HG02763 (cell line): ENCODE data around the gene GRIP2.

Source experiments
- ATAC-seq: cut with Tn5 transposase; IDR thresholded peaks from one replicate; pipeline ENCODE4 v1.9.1; 2021; ENCODE audit warnings: mild to moderate bottlenecking, moderate library complexity; ENCODE audit not compliant: unreplicated experiment

GRIP2 gene

DNA sequence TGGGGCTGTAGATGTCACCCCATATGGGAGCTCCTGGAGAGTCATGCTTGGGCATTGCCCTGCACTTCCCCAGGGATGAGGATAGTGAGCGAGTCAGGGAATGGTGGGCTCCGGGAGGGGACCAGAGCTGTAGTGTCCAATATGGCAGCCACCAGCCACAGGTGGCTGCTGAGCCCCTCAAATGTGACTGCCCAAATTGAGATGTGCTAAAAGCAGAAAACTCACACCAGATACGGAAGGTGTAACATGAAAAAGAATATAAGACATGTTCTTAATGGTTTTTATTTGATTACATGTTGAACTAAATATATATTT lies 31.7 kb downstream of the GRIP2 start:
- ATAC-seq, result no peak

DNA sequence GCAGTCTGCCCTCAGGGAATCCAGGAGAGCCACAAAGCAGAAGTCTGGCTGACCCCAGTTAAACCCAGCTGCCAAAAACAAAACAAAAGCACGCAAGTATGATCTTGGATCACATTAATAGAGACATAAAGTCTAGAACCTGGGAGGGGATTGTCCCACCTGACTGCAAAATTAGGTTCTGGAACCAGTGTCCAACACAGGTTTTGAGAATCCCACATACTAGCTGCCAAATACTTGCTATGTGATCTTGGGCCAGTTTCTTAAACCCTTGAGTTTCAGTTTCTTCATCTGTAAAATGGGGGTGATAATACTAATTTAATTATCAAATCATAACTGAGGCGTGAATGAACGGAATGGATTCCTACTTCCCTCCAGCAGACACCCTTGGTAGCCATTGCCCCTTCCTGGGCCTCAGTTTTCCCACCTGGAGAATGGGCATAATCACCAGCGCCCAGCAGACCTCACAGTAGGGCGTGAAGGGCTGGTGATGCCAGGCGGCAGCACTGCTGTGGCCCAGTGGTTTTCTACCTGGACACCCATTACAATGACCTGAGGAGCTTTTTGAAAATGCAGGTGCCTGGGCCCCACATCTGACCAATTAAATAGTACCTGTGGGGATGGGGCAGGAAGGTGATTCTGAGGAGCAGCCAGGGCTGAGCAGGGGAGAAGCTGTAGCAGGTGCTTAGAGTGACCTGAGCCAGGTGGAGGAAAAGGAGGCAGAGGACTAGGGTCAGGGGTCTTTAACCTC lies 32.2 kb downstream of the GRIP2 start:
- no peak for ATAC-seq

DNA sequence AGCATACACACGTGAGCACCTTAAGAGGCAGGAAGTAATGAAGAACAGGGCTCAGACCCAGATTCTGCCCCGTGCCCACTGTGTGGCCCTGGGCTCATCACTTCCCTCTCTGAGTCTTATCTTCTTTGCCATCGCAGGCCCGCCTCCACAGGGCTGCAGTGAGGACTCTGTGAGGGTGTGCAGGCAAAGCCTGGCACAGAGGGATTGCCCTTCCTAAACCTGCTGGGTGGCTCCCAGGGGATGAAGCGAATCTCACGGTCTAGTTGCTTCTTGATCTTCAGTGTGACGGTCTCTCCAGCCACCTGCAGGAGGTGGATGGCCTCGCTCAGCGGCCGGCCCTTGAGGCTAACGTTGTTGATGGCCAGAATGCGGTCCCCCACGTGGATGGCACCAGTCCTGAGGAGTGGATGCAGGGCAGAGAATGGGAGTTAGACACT lies 32.8 kb downstream of the GRIP2 start:
- no peak for ATAC-seq

DNA sequence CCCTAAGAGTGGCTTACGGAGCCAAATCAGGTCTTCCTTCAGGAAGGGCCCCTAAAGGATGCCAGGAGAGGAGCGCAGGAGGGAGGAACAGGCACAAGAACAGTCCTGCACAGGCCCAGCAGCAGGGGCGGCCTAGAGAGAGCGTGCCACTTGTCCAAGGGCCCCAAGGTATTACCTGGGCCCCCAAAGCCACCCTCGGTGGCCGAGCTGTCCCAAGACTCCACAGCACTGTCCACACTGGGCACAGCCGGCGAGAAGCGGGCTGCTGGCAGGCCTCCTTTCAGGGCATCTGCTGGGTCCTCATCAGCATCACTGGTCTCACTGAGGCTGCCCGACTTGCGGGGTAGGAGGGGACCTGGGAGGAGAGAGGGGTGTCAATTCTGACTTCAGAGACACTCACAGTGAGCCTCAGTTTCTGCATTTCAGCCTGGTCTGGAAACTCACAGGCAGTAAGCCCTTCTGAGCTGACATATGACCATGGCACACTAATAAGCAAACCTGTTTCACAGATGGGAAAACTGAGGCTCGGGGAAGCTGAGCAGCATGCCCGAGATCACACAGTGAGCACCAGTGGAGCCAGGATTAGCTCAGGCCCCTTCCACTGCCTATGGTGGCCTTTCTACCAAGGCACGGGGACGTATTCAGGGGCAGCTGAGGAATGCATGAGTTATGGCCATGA lies 33.4 kb downstream of the GRIP2 start:
- ATAC-seq, result no peak

DNA sequence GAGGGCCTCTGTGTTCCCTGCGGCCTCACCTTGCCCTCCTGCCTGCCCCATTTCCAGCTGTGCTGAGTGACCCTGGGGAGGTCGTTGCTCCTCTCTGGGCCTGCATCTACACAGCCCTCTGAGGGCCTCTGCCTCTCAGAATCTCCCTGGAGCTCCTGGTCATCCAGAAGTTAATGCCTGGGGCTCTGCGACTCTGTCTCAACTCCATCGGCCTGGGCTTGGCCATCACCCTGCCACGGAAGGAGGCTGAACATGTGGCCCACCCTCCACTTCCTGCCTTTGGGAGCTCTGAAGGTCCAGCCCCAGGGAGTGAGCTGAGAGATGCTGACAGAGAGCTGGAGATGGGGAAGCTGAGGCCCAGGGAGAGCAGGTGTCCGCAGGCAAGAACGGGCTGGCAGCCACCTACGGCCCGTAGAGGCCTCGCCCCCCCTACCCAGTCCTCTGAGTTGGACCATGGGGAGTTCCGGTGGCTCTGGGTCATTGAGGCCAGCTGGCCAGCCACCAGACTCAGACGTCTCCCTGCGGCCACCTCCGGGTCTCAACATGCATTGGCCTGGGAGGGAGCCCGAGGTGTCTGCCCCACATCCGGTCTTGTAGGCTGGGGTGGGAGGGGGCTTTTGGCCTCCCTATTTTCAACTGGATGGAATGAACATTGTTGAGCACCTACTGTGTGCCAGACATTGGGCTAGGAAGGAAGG lies 34.2 kb downstream of the GRIP2 start:
- ATAC-seq, result no peak

DNA sequence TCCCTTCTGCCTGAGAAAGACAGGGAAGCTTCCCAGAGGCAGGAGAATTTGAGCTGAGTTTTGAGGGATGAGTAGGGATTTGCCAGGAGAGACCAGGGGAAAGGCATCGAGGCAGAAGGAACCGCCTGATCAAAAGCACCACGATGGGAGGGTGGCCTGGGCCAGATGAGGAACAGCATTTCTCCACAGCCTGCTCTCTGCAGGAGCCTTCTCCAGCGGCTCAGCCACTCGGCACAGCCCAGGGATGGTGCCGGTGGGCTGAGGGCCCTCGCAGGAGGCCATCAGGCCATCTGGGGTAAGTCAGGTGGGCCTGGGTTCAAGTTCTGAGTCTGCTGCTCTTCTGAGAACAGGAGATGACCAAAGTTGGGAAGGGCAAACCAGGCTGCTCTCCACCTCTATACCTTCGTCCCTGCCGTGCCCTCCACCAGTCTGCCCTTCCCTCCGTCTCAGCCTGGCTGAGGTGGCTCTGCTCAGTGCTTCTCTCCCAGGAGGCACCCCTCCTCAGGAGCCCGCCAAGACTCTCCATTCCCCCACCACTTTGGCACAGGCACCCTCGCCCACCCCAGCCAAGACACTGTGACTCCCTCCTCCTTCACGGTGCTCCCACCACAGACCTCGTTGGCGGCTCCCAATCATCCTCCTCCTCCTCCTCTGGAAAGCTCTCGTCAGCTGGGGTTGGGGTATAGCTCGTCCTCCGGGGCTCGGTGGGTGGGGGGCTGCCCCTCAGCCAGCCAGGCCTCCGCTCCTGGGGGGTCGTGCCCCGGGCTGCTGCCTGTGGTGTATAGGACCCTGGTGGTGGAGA lies 34.9 kb downstream of the GRIP2 start:
- no peak for ATAC-seq

DNA sequence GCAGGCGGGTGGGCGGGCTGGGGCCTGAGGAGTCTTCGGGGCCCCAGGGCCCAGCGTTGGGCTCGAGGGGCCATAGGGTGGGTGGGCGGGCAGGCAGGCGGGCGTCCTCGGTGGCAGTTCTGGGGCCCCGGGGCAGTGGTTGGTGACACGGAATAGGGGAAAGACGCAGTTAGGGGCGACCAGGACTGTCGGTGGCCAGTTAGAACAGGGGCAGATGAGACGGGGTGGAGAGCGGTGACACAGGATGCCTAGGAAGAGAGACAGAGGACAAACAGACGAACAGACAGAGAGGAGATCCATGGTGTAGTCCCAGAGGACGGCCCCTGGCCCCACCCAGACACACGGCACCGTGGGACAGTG lies 36.5 kb downstream of the GRIP2 start:
- ATAC-seq, result no peak

DNA sequence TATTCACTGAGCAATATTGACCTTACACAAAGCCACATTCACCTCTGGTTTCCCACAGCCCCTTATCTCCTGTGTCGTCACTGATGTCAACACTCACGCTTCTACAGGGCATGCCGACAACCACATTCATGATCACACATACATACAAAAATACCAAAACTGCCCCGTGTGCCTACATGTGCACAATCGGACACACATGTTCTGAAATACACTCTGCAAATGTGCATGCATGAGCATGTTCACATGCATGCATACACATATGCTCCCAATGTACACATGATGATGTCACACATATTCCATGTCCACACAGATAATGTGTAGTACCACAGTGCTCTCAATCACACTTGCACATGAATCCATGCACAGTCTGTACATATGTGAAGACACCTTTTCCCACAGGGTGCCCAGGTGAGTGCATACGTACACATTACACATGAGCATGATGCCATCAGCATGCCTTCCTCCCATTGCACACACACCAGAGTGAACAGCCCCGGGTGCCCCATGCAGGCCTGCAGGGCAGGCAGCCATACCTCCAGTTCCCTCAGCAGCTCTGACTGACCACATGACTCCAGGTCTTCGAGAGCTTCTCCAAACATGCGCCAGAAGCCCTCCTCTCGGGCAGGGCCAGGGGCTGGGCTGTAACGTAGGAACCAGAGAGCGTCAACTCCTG lies 37.0 kb downstream of the GRIP2 start:
- ATAC-seq, result no peak

DNA sequence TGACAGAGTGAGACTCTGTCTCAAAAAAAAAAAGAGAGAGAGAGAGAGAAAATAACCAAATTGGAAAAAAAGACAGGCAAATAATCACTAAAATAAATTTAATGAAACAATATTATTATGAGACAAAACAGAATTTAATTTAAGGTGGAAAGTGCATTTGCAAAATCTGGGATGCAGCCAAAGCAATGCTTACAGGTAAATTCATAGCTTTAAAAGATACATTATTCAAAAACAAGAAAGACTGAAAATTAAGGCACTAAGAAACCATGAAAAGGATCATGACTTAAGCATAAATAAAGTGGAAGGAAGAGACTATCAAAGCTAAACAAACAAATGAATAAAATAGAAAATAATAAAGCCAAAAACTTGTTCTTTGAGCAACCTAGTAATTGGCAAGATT lies 37.7 kb downstream of the GRIP2 start:
- ATAC-seq, result no peak

DNA sequence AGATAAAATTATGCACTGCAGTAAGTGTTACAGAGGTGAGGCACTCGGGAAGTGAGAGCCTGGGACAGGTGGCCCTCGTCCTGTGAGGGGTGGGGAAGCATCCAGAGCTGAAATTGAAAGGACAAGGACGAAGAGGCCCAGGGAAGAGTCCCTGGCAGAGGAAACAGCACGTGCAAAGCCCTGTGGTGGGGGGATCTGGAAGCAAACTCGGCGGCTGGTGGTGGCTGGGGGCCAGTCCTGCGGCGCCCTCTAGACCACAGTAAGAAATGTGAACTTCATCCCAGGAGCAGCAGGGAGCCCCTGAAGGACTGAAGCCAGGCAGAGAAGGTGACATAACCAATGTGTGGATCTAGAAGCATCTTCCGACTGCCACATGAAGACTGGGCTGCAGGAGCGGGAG lies 42.8 kb downstream of the GRIP2 start:
- ATAC-seq, result no peak

DNA sequence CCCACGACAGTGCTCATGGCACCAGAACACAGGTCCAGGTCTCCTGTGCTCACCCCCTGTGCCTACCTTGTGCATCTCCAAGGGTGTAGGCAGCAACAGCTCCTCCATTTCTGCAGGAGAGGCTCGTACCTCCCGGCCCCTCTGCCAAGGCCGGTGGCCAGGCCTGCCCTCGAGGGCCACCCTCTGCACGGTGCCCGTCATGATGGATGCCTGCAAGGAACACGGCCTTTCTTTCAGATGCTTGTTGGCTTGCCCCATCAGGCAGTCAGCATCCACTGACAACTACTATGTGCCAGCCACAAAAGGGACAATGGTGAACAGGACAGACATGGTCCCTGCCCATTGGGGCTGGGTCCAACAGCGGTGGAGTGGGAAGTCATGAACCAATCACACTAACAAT lies 43.8 kb downstream of the GRIP2 start:
- no peak for ATAC-seq

DNA sequence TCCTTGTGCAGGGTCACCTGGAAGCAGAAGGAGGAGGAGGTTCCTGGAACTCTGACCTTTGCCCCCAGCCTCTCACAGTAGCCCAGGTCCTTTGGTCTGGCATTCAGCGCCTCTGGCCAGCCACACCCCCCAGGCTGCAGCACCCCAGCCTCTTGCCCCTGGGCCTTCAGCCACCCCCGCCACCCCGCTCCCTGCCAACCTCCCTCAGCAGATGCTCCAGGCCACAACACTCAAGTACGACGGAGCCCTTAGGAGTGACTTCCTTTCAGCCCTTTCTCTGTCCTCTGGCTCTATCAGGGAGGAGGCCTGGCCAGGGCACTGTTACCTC lies 45.2 kb downstream of the GRIP2 start:
- no peak for ATAC-seq

DNA sequence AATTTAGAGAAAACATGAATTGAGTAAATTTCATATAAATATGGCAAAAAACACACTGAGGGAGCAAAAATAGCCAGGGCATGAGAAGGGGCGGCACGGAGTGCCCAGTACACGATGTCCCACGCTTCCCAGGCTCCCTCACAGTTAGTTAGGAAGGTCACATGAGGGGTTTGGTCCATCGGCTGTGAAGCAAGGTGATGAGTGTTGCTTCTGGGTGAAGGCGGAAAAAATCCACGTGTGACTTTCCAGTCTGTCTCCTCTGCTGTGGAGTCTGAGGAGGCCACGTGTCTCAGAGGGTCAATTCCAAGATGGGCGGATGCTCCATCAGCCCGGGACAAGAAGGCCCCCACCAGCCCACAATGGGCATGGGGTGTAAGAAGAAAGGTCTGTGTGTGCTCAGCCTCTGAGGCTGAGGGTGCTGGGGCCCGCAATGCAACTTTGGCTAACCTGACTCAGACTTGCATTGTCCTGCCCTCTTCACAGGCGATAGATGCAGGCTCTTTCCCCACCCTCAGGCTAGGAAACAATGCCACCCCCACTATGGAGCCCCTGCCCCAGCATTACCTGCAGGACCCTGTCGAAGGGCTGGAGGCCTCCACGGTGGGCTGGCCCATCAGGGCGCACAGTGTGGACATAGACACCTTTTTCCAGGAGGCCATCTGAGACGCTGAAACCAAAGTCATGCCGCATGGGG lies 45.7 kb downstream of the GRIP2 start:
- no peak for ATAC-seq

DNA sequence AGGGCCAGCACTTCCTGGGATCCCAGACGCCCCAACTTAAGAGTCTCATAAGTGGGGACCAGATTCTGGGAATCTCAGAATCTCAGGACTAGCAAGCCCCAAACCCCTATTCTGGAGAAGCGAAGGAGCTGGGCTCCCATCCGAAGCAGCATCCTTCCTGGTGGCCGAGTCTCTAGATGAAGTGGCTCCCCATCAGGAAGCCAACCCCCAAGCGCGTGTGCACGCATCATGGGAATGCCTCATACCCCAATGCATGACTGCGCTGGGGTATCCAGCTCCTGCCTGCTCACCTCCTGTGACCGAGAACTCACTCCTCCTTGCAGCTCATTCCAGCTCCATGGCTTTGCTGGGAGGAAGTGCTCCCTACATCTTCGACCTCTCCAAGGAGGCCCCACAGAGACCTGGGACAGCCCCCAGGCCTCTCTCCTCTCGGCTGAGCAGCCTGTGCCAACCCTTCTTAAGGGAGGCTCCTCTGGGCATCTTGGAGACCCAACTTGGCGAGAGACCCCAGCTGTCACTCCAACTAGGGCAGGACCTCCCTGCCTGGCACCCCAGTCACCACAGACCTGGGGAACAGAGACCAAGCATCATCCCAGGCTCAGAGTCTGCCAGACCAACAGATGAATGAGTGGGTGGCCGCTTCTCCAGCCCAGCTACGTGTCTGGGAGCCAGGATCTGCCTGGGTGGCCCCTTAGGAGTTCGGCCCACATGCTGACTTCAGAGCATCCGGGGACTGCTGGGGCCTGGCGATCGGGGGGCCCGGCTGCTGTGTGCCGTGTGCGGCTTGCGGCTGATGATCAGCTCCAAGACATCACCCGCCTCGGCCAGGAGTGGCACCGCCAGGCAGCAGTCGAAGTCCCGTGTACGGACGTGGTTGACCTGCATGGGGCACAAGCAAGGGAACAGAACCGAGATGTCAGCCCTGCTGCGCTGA lies 46.9 kb downstream of the GRIP2 start:
- no peak for ATAC-seq

DNA sequence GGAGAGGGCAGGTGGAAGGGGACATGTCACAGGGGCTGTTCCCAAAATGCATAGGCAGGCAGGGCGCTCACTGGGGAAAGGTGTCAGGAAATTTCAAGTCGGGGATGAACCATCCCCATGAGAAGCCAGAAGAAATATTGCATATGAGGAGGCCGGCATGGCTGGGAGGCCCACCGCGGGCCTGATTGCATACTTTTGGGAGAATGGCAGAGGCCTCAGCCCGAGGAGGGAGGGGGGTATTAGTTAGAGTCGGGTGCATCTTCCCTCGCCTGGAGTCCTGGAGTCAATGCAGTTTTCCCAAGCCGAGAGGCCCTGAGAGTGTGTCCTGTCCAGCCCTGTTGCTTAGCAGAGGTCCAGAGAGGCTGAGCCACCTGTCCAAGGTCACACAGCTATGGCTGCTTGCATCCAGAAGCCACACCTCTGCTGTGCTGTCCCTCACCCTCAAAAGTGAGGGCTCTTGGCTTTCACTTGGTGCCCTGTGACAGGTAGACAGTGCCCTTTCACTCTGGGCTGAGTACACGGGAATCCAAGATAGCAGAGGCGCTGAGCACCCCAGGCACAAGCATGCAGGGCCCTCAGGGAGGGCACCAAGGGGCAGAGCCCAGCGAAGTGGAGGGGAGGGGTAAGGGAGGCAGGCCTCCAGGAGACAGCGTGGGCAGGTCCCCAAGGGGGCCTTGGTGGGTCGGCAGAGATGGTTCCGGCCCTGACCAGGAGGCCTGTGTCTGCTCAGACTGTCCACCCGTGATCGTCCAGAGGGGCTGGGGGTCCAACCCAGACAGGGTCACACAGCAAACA lies 48.5 kb downstream of the GRIP2 start:
- ATAC-seq, result no peak

DNA sequence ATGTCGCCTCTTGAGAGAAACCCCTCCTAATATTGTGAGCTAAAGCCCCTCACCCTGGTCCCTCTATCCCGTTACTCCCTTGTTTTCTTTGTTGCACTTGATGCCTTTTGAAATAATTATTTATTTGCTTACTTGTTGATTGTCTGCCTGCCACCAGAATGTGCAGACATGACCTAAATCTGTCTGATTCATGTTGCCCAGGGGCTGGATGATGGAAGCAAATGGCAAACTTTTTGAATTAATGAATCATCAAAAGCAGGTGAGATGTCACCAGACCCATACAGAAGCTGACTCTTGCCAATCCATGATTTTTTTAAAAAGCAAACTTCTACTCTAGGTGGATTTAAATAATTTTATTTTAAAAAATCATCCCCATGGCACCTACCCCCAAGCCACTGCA lies 49.3 kb downstream of the GRIP2 start:
- no peak for ATAC-seq

DNA sequence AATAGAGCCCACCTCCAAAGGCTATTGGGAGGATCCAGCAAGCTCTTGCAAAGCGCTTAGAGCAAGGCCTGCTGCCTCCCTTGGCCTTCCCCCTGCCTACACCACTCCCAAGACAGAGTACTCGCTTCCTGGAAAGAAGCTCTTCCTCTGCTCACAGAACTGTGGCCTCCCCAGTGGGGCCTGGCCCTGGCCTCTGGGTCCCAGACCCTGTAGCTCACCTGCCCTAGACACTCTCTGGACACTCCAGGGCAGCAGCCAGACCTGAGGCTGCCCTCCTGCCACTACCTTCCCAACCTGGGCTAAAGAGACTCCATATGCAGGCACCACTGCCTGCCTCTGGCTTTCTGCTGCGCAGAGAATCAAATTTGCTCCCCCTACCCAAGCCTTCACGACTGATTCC lies 49.9 kb downstream of the GRIP2 start:
- ATAC-seq, result no peak

DNA sequence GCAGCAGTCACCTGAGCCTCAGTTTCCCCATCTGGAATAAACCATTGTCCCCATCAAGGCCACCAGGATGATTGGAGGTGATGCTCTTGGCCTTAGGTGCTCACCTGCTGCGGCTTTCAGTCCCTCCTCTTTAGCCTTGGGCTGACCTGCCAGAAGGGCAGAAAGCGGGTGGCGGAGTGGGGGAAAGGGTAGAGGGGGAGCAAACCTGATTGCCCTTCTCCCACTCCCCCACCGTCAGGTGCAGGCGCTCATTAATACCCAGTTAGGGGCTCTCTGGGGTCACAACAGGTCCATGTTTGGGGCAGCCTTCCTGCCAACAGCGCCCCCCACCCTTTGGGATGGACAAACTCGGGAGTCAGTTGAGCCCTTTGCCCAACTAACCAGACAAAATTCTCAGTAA lies 50.5 kb downstream of the GRIP2 start:
- ATAC-seq, result no peak
